Stimulated activated CD4-positive, alpha-beta T cell treated with anti-CD3 and anti-CD28 coated beads, Interleukin-2, amount 100 ng/mL, for 4 hours (primary cell): ENCODE results near the gene GCH1.
"Not testable (repeated sequence)": the region's sequence is repeated elsewhere in the genome, so short reads cannot be mapped to it uniquely, and the experiment has no call there.

Source experiments
- DNase-seq: peaks from one replicate; pipeline ENCODE4 v3.0.0-alpha.2; 2020; ENCODE audit warnings: low read depth

GCH1 gene

GRCh38 chr14:54902521-54903420, at the start of gene GCH1:
Gene GCH1 (minus strand): TSS chr14:54902826. CDS start chr14:54902663, 163 bp downstream.
- DNase-seq: peak; percentile 61

GRCh38 chr14:54947230-54947629, 44.6 kb upstream of the GCH1 start:
- no peak for DNase-seq

- no peak for DNase-seq
Observed at GRCh38 chr14:54946500-54946899, 43.9 kb upstream of the GCH1 start.

GRCh38 chr14:54944737-54945391, 42.2 kb upstream of the GCH1 start:
- no peak for DNase-seq

GRCh38 chr14:54942913-54943312, 40.3 kb upstream of the GCH1 start:
- DNase-seq: no peak

- no peak for DNase-seq
Observed at GRCh38 chr14:54936816-54937215, 34.2 kb upstream of the GCH1 start.

- no peak for DNase-seq
Observed at GRCh38 chr14:54935958-54936357, 33.3 kb upstream of the GCH1 start.

GRCh38 chr14:54935100-54935499, 32.5 kb upstream of the GCH1 start:
- no peak for DNase-seq

- no peak for DNase-seq
Observed at GRCh38 chr14:54933006-54933405, 30.4 kb upstream of the GCH1 start.

- DNase-seq: no peak
Observed at GRCh38 chr14:54931598-54932340, 29.1 kb upstream of the GCH1 start.

GRCh38 chr14:54931101-54931500, 28.5 kb upstream of the GCH1 start:
- no peak for DNase-seq

GRCh38 chr14:54929556-54929955, 26.9 kb upstream of the GCH1 start:
- no peak for DNase-seq

- no peak for DNase-seq
Observed at GRCh38 chr14:54928216-54928615, 25.6 kb upstream of the GCH1 start.

- DNase-seq: no peak
Observed at GRCh38 chr14:54927551-54927950, 24.9 kb upstream of the GCH1 start.

- DNase-seq: not testable (repeated sequence)
Observed at GRCh38 chr14:54926570-54926969, 23.9 kb upstream of the GCH1 start.

GRCh38 chr14:54922598-54922997, 20.0 kb upstream of the GCH1 start:
- DNase-seq: no peak

GRCh38 chr14:54920052-54920451, 17.4 kb upstream of the GCH1 start:
- no peak for DNase-seq

- DNase-seq: no peak
Observed at GRCh38 chr14:54919330-54919729, 16.7 kb upstream of the GCH1 start.

- no peak for DNase-seq
Observed at GRCh38 chr14:54918427-54918826, 15.8 kb upstream of the GCH1 start.

- no peak for DNase-seq
Observed at GRCh38 chr14:54916101-54916500, 13.5 kb upstream of the GCH1 start.

GRCh38 chr14:54909817-54910558, 7.4 kb upstream of the GCH1 start:
- no peak for DNase-seq

- DNase-seq: not testable (repeated sequence)
Observed at GRCh38 chr14:54908973-54909372, 6.3 kb upstream of the GCH1 start.
